ENCODE measurements around the gene IGF1R.
A peak's percentile ranks its signal among the peaks of the same experiment; 100 is the strongest.

Gene IGF1R

GRCh38 chr15:98823012-98823458 is 174.7 kb downstream of the IGF1R start:
- Histone ChIP-seq H3K4me3 (replicated peaks; ENCODE audit: insufficient read depth, low read length) (no peak overlapping the region), H3K27me3 (ENCODE audit: insufficient read depth, poor library complexity, severe bottlenecking) (no peaks in the 10 kb centered on the region), H3K27ac (replicated peaks) (no peak overlapping the region)
- TF ChIP-seq GABPA (IDR thresholded peaks at IDR 0.05; ENCODE audit: low read depth) (no peak), CTCF (IDR thresholded peaks at IDR 0.05; ENCODE audit: insufficient read depth, low read length) (no peak), REST (IDR thresholded peaks at IDR 0.05; ENCODE audit: insufficient replicate concordance, low read depth) (no peak), POLR2AphosphoS5 (IDR thresholded peaks at IDR 0.05; ENCODE audit: low read depth) (no peak), SPI1 (IDR thresholded peaks at IDR 0.05; ENCODE audit: borderline replicate concordance, low read depth) (no peak)
- peak in 1 of 2 experiments; percentile 12 for DNase-seq (ENCODE audit: low read depth in 1 of 2, low spot score in 1 of 2)

- DNase-seq (ENCODE audit: low read depth in 1 of 2, low spot score in 1 of 2), result no peak
- no peaks in the 10 kb centered on the region for H3K27me3 ChIP-seq (ENCODE audit: insufficient read depth, poor library complexity, severe bottlenecking)
- TF ChIP-seq POLR2AphosphoS5 (IDR thresholded peaks at IDR 0.05; ENCODE audit: low read depth), result no peak
- TF ChIP-seq REST (IDR thresholded peaks at IDR 0.05; ENCODE audit: insufficient replicate concordance, low read depth), result no peak
- no peak for TF ChIP-seq CTCF (IDR thresholded peaks at IDR 0.05; ENCODE audit: insufficient read depth, low read length)
- TF ChIP-seq GABPA (IDR thresholded peaks at IDR 0.05; ENCODE audit: low read depth), result no peak
- no peak for TF ChIP-seq SPI1 (IDR thresholded peaks at IDR 0.05; ENCODE audit: borderline replicate concordance, low read depth)
- no peak overlapping the region for H3K4me3 ChIP-seq (replicated peaks; ENCODE audit: insufficient read depth, low read length)
- H3K27ac ChIP-seq (replicated peaks), result no peak overlapping the region
Observed at GRCh38 chr15:98823616-98824015, 175.3 kb downstream of the IGF1R start.

GRCh38 chr15:98824595-98824994 is 176.3 kb downstream of the IGF1R start:
- H3K4me3 ChIP-seq (replicated peaks; ENCODE audit: insufficient read depth, low read length), result no peak overlapping the region
- TF ChIP-seq GABPA (IDR thresholded peaks at IDR 0.05; ENCODE audit: low read depth) (no peak), REST (IDR thresholded peaks at IDR 0.05; ENCODE audit: insufficient replicate concordance, low read depth) (no peak), SPI1 (IDR thresholded peaks at IDR 0.05; ENCODE audit: borderline replicate concordance, low read depth) (no peak), CTCF (IDR thresholded peaks at IDR 0.05; ENCODE audit: insufficient read depth, low read length) (no peak), POLR2AphosphoS5 (IDR thresholded peaks at IDR 0.05; ENCODE audit: low read depth) (no peak)
- no peak overlapping the region for H3K27ac ChIP-seq (replicated peaks)
- no peaks in the 10 kb centered on the region for H3K27me3 ChIP-seq (ENCODE audit: insufficient read depth, poor library complexity, severe bottlenecking)
- DNase-seq (ENCODE audit: low read depth in 1 of 2, low spot score in 1 of 2), result no peak
